Astrocyte (in vitro differentiated cells and primary cell): ENCODE measurements around the gene NAV2. TPM values are rescaled to one million over a fixed set of nuclear protein-coding genes. Genes with fewer than 3 reads are reported as not detected.

Source experiments
- DNase-seq: peaks from one replicate; pipeline ENCODE4 v3.0.0-alpha.2; 2010; ENCODE audit warnings: low read depth
- FAIRE-seq: peaks from 2 replicates; lab custom pipeline; 2011; peaks lifted over from hg19 to GRCh38; lab: Jason Lieb, UNC
- H2AFZ ChIP-seq: 2 replicates; pipeline ENCODE4 v1.6.0; 2012; ENCODE audit warnings: low read depth, low read length, inconsistent platforms
- H3K27ac ChIP-seq: 2 replicates; pipeline ENCODE4 v1.5.1; 2011; ENCODE audit warnings: low read depth, low read length, inconsistent platforms
- H3K27me3 ChIP-seq: 2 replicates; pipeline ENCODE4 v1.6.0; 2011; ENCODE audit warnings: low read length, inconsistent platforms; ENCODE audit not compliant: insufficient read depth
- H3K36me3 ChIP-seq: 2 replicates; pipeline ENCODE4 v1.5.1; 2011; ENCODE audit warnings: low read length, inconsistent platforms; ENCODE audit not compliant: insufficient read depth
- H3K4me1 ChIP-seq: 2 replicates; pipeline ENCODE4 v1.5.1; 2011; ENCODE audit warnings: low read length, inconsistent platforms; ENCODE audit not compliant: insufficient read depth
- H3K4me2 ChIP-seq: 2 replicates; pipeline ENCODE4 v1.6.0; 2012; ENCODE audit warnings: low read length, inconsistent platforms
- H3K4me3 ChIP-seq: 2 replicates; pipeline ENCODE4 v1.5.1; 2011; ENCODE audit warnings: low read depth, mild to moderate bottlenecking, low read length, inconsistent platforms; ENCODE audit not compliant: insufficient read depth
- H3K79me2 ChIP-seq: 2 replicates; pipeline ENCODE4 v1.6.0; 2012; ENCODE audit warnings: mild to moderate bottlenecking, low read length, inconsistent platforms; ENCODE audit not compliant: insufficient read depth
- H3K9ac ChIP-seq: 2 replicates; pipeline ENCODE4 v1.6.0; 2012; ENCODE audit warnings: mild to moderate bottlenecking, low read length, inconsistent platforms
- H3K9me3 ChIP-seq: 2 replicates; pipeline ENCODE4 v1.5.1; 2012; ENCODE audit warnings: low read depth, mild to moderate bottlenecking, low read length, inconsistent platforms; ENCODE audit not compliant: insufficient read depth
- H4K20me1 ChIP-seq: 2 replicates; pipeline ENCODE4 v1.6.0; 2012; ENCODE audit warnings: low read length, inconsistent platforms; ENCODE audit not compliant: insufficient read depth
- H3K27ac Mint-ChIP-seq: one replicate; pipeline ENCODE4 v1.8.0; 2021; ENCODE audit warnings: mild to moderate bottlenecking, mixed read lengths; ENCODE audit not compliant: unreplicated experiment
- H3K27me3 Mint-ChIP-seq: one replicate; pipeline ENCODE4 v1.8.0; 2021; ENCODE audit warnings: low read depth, mixed read lengths; ENCODE audit not compliant: unreplicated experiment
- H3K36me3 Mint-ChIP-seq: one replicate; pipeline ENCODE4 v1.8.0; 2021; ENCODE audit warnings: low read depth, mixed read lengths; ENCODE audit not compliant: unreplicated experiment
- H3K4me1 Mint-ChIP-seq: one replicate; pipeline ENCODE4 v1.8.0; 2021; ENCODE audit warnings: low read depth, mixed read lengths; ENCODE audit not compliant: unreplicated experiment
- H3K4me3 Mint-ChIP-seq: one replicate; pipeline ENCODE4 v1.8.0; 2021; ENCODE audit warnings: mild to moderate bottlenecking, moderate library complexity, mixed read lengths; ENCODE audit not compliant: unreplicated experiment
- H3K9me3 Mint-ChIP-seq: one replicate; pipeline ENCODE4 v1.8.0; 2021; ENCODE audit warnings: mild to moderate bottlenecking, mixed read lengths; ENCODE audit not compliant: unreplicated experiment
- EZH2 ChIP-seq: IDR thresholded peaks from 2 replicates; pipeline ENCODE4 v1.6.1; 2012; ENCODE audit warnings: mild to moderate bottlenecking, low read length, inconsistent platforms; ENCODE audit not compliant: insufficient read depth
- total RNA-seq: library from RNA; stranded (reverse); gene quantifications from 2 replicates; pipeline ENCODE4 v1.2.1, GENCODE V29; 2021
- TF ChIP-seq, protein P1 (sequence below): IDR thresholded peaks from 2 replicates; pipeline ENCODE4 v1.5.1; 2011; ENCODE audit warnings: low read depth, mild to moderate bottlenecking, inconsistent platforms, low read length, moderate library complexity; ENCODE audit not compliant: insufficient read depth

Gene NAV2
- total RNA-seq, 1 donor from 2014 or later, result 20.6 TPM

- Mint-ChIP-seq H3K27ac (no peak overlapping the region), H3K27me3 (peaks cover 18% of the 10 kb centered on the region), H3K4me1 (no peaks in the 10 kb centered on the region), H3K4me3 (no peak overlapping the region), H3K9me3 (peaks cover 2% of the 10 kb centered on the region), H3K36me3 (peaks cover 5% of the 10 kb centered on the region)
- Histone ChIP-seq H3K9ac (no peak overlapping the region), H3K4me3 (no peak overlapping the region), H3K4me1 (no peaks in the 10 kb centered on the region), H2AFZ (no peak overlapping the region), H3K36me3 (peaks cover 9% of the 10 kb centered on the region), H4K20me1 (no peaks in the 10 kb centered on the region), H3K27ac (no peak overlapping the region), H3K27me3 (no peaks in the 10 kb centered on the region), H3K4me2 (no peak overlapping the region), H3K9me3 (no peaks in the 10 kb centered on the region), H3K79me2 (no peaks in the 10 kb centered on the region)
- no peak for TF ChIP-seq EZH2
- TF ChIP-seq, protein P1, sequence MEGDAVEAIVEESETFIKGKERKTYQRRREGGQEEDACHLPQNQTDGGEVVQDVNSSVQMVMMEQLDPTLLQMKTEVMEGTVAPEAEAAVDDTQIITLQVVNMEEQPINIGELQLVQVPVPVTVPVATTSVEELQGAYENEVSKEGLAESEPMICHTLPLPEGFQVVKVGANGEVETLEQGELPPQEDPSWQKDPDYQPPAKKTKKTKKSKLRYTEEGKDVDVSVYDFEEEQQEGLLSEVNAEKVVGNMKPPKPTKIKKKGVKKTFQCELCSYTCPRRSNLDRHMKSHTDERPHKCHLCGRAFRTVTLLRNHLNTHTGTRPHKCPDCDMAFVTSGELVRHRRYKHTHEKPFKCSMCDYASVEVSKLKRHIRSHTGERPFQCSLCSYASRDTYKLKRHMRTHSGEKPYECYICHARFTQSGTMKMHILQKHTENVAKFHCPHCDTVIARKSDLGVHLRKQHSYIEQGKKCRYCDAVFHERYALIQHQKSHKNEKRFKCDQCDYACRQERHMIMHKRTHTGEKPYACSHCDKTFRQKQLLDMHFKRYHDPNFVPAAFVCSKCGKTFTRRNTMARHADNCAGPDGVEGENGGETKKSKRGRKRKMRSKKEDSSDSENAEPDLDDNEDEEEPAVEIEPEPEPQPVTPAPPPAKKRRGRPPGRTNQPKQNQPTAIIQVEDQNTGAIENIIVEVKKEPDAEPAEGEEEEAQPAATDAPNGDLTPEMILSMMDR, result no peak
- no peak for DNase-seq
- FAIRE-seq, result no peak
Measured at GRCh38 chr11:19879307-19880087, 166.9 kb downstream of the NAV2 start.

DNA sequence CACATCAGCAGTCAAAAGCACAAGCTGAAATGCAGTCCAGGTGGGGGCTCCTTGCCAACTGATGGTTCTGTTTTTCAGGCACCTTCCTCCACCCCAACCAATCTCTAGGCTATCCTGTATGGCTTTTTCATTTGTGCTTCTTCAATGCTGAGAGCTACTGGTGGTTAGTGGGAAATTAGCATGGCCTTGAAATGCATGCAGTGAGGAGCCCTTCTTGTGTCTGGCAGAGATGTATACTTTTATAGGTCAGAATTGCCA, 167.4 kb downstream of the NAV2 start:
- no peak overlapping the region for H3K4me3 Mint-ChIP-seq
- TF ChIP-seq EZH2, result no peak
- Histone ChIP-seq H3K4me1 (no peaks in the 10 kb centered on the region), H3K27me3 (no peaks in the 10 kb centered on the region), H3K9ac (no peak overlapping the region), H3K9me3 (no peaks in the 10 kb centered on the region), H3K36me3 (peaks cover 9% of the 10 kb centered on the region), H3K4me3 (no peak overlapping the region), H3K79me2 (no peaks in the 10 kb centered on the region), H2AFZ (no peak overlapping the region), H3K4me2 (no peak overlapping the region), H3K27ac (no peak overlapping the region), H4K20me1 (no peaks in the 10 kb centered on the region)
- no peaks in the 10 kb centered on the region for H3K4me1 Mint-ChIP-seq
- FAIRE-seq (no peak), DNase-seq (no peak)
- peaks cover 18% of the 10 kb centered on the region for H3K27me3 Mint-ChIP-seq
- peaks cover 5% of the 10 kb centered on the region for H3K36me3 Mint-ChIP-seq
- H3K9me3 Mint-ChIP-seq, result peaks cover 2% of the 10 kb centered on the region
- H3K27ac Mint-ChIP-seq, result no peak overlapping the region

GRCh38 chr11:19881177-19881576, 168.5 kb downstream of the NAV2 start:
- FAIRE-seq (no peak), DNase-seq (no peak)
- Mint-ChIP-seq H3K36me3 (peaks cover 5% of the 10 kb centered on the region), H3K4me1 (no peaks in the 10 kb centered on the region), H3K27ac (no peak overlapping the region), H3K27me3 (peaks cover 18% of the 10 kb centered on the region), H3K9me3 (peaks cover 2% of the 10 kb centered on the region), H3K4me3 (no peak overlapping the region)
- no peak overlapping the region for H3K4me2 ChIP-seq
- no peaks in the 10 kb centered on the region for H4K20me1 ChIP-seq
- H3K9me3 ChIP-seq, result no peaks in the 10 kb centered on the region
- H3K4me3 ChIP-seq, result no peak overlapping the region
- H3K9ac ChIP-seq, result no peak overlapping the region
- H2AFZ ChIP-seq, result no peak overlapping the region
- TF ChIP-seq EZH2, result no peak
- TF ChIP-seq, protein P1, result no peak
- H3K27ac ChIP-seq, result no peak overlapping the region
- H3K36me3 ChIP-seq, result peaks cover 9% of the 10 kb centered on the region
- no peaks in the 10 kb centered on the region for H3K27me3 ChIP-seq
- no peaks in the 10 kb centered on the region for H3K79me2 ChIP-seq
- H3K4me1 ChIP-seq, result no peaks in the 10 kb centered on the region
